ENCODE data around the gene NME7. TPM values are rescaled to one million over a fixed set of nuclear protein-coding genes. Genes with fewer than 3 reads are reported as not detected.

NME7 gene
- total and polyA plus RNA-seq, 2 experiments from 2014 or later = 39.1 to 48.5 TPM

DNA sequence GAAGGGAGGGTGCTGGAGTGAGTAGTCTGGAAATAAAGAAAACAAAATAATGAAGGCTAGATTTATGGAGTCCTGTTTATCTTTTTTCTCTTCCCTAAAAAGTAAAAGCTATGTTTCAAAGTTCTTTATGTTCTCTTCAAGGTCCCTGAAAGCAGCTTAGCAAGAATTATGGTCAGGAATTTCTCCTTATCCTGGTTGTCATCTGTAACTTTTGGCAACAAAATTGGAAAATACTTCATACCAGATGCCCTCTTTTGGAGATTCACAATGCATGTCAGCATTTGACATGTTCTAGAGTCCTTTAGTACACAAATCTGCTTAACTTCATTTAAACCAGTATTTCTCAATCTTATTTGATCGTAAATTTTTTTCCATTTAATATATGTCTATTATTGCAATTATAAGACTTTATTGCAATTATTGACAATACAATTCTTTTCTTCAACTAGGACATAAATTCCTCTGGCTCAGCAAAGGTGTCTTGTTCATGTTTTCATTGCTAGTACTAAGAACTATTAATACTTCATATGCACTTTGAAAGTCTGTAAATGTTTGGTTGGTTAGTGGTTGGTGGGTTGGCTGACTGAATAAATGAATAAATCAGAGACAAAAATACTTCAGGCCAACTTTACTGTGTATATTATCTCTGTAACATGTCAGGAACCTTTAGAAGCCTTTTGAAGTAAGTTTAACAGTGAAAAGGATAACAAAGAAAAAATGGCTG is 159.6 kb downstream of the NME7 start:
- Mint-ChIP-seq H3K9me3 (no peaks in the 10 kb centered on the region), H3K4me3 (no peak overlapping the region), H3K27me3 (ENCODE audit: insufficient read depth, low read depth, poor library complexity) (no peaks in the 10 kb centered on the region), H3K27ac (no peak overlapping the region), H3K36me3 (ENCODE audit: low read depth) (no peaks in the 10 kb centered on the region; the same call in 2 of the 3 replicates), H3K4me1 (peaks cover 4% of the 10 kb centered on the region; the same call in 2 of the 3 replicates)
- DNase-seq (ENCODE audit: low spot score) (no peak), ATAC-seq (no peak)
- Histone ChIP-seq H3F3A (replicated peaks; ENCODE audit: low read depth) (no peaks in the 10 kb centered on the region), H3K27me3 (ENCODE audit: insufficient read depth) (no peaks in the 10 kb centered on the region), H3K79me2 (replicated peaks; ENCODE audit: insufficient read depth) (no peaks in the 10 kb centered on the region), H4K20me1 (replicated peaks; ENCODE audit: insufficient read depth) (no peaks in the 10 kb centered on the region), H3K27ac (ENCODE audit: low read depth) (no peak overlapping the region), H3K4me1 (ENCODE audit: insufficient read depth) (no peaks in the 10 kb centered on the region; the same call in 1 of the 2 replicates), H3K4me2 (no peak overlapping the region), H3K4me3 (no peak overlapping the region), H3K9me2 (ENCODE audit: insufficient read depth) (no peaks in the 10 kb centered on the region; the same call in 1 of the 2 replicates), H2AFZ (no peak overlapping the region), H3K36me3 (ENCODE audit: insufficient read depth) (no peaks in the 10 kb centered on the region)
- TF ChIP-seq NANOG (IDR thresholded peaks at IDR 0.05; ENCODE audit: borderline replicate concordance) = no peak
- TF ChIP-seq, protein P1, sequence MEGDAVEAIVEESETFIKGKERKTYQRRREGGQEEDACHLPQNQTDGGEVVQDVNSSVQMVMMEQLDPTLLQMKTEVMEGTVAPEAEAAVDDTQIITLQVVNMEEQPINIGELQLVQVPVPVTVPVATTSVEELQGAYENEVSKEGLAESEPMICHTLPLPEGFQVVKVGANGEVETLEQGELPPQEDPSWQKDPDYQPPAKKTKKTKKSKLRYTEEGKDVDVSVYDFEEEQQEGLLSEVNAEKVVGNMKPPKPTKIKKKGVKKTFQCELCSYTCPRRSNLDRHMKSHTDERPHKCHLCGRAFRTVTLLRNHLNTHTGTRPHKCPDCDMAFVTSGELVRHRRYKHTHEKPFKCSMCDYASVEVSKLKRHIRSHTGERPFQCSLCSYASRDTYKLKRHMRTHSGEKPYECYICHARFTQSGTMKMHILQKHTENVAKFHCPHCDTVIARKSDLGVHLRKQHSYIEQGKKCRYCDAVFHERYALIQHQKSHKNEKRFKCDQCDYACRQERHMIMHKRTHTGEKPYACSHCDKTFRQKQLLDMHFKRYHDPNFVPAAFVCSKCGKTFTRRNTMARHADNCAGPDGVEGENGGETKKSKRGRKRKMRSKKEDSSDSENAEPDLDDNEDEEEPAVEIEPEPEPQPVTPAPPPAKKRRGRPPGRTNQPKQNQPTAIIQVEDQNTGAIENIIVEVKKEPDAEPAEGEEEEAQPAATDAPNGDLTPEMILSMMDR (conservative IDR thresholded peaks at IDR 0.05; ENCODE audit: low read depth in 2 of 2) = no peak
- no peak for TF ChIP-seq POLR2AphosphoS5 (IDR thresholded peaks at IDR 0.05; ENCODE audit: low read depth)
- no peak for TF ChIP-seq CREB1 (CRISPR knock-in tag; IDR thresholded peaks at IDR 0.05; ENCODE audit: low read depth)
- no peak for TF ChIP-seq ZNF331 (CRISPR knock-in tag; IDR thresholded peaks at IDR 0.05; ENCODE audit: low read depth)

DNA sequence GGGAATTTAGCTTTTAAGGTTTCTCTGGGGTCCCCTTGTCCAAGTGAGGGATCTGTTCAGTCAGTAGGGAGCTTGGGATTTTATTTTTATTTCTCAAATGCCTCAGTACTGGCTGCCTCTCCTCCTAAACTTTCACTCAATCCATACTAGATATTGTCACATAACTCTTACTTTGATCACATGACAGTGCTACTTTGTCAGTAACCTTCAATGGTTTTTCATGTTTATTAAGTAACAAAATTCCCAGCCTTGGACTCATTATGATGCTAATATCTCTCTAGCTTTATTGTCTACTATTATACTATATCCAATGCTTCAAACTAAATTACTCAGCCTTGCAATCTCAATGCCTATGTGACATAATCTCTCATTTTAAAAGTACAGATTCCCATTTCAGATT is 163.4 kb downstream of the NME7 start:
- Histone ChIP-seq H4K20me1 (replicated peaks; ENCODE audit: insufficient read depth) (no peaks in the 10 kb centered on the region), H3K27ac (ENCODE audit: low read depth) (no peak overlapping the region), H2AFZ (no peak overlapping the region), H3K9me2 (ENCODE audit: insufficient read depth) (peaks cover 9% of the 10 kb centered on the region; the same call in 1 of the 2 replicates), H3K27me3 (ENCODE audit: insufficient read depth) (no peaks in the 10 kb centered on the region), H3K4me1 (ENCODE audit: insufficient read depth) (no peaks in the 10 kb centered on the region; the same call in 1 of the 2 replicates), H3K4me3 (no peak overlapping the region), H3K4me2 (no peak overlapping the region), H3K36me3 (ENCODE audit: insufficient read depth) (no peaks in the 10 kb centered on the region), H3K79me2 (replicated peaks; ENCODE audit: insufficient read depth) (no peaks in the 10 kb centered on the region), H3F3A (replicated peaks; ENCODE audit: low read depth) (no peaks in the 10 kb centered on the region)
- Mint-ChIP-seq H3K4me3 (no peak overlapping the region), H3K27me3 (ENCODE audit: insufficient read depth, low read depth, poor library complexity) (no peaks in the 10 kb centered on the region), H3K27ac (no peak overlapping the region), H3K4me1 (peaks cover 13% of the 10 kb centered on the region), H3K36me3 (ENCODE audit: low read depth) (no peaks in the 10 kb centered on the region; the same call in 2 of the 3 replicates), H3K9me3 (no peaks in the 10 kb centered on the region)
- DNase-seq (ENCODE audit: low spot score) (no peak), ATAC-seq (no peak)
- TF ChIP-seq EZH2 (IDR thresholded peaks at IDR 0.05; ENCODE audit: low read depth, unreplicated experiment) (no peak), CREB1 (CRISPR knock-in tag; IDR thresholded peaks at IDR 0.05; ENCODE audit: low read depth) (no peak), POLR2AphosphoS5 (IDR thresholded peaks at IDR 0.05; ENCODE audit: low read depth) (no peak), JUNB (IDR thresholded peaks at IDR 0.05; ENCODE audit: unreplicated experiment) (no peak), NANOG (IDR thresholded peaks at IDR 0.05; ENCODE audit: borderline replicate concordance) (no peak), EZH2phosphoT487 (IDR thresholded peaks at IDR 0.05; ENCODE audit: unreplicated experiment) (no peak), ZNF331 (CRISPR knock-in tag; IDR thresholded peaks at IDR 0.05; ENCODE audit: low read depth) (no peak), ZNF114 (CRISPR knock-in tag; IDR thresholded peaks at IDR 0.05) (no peak)
- TF ChIP-seq, protein P2, sequence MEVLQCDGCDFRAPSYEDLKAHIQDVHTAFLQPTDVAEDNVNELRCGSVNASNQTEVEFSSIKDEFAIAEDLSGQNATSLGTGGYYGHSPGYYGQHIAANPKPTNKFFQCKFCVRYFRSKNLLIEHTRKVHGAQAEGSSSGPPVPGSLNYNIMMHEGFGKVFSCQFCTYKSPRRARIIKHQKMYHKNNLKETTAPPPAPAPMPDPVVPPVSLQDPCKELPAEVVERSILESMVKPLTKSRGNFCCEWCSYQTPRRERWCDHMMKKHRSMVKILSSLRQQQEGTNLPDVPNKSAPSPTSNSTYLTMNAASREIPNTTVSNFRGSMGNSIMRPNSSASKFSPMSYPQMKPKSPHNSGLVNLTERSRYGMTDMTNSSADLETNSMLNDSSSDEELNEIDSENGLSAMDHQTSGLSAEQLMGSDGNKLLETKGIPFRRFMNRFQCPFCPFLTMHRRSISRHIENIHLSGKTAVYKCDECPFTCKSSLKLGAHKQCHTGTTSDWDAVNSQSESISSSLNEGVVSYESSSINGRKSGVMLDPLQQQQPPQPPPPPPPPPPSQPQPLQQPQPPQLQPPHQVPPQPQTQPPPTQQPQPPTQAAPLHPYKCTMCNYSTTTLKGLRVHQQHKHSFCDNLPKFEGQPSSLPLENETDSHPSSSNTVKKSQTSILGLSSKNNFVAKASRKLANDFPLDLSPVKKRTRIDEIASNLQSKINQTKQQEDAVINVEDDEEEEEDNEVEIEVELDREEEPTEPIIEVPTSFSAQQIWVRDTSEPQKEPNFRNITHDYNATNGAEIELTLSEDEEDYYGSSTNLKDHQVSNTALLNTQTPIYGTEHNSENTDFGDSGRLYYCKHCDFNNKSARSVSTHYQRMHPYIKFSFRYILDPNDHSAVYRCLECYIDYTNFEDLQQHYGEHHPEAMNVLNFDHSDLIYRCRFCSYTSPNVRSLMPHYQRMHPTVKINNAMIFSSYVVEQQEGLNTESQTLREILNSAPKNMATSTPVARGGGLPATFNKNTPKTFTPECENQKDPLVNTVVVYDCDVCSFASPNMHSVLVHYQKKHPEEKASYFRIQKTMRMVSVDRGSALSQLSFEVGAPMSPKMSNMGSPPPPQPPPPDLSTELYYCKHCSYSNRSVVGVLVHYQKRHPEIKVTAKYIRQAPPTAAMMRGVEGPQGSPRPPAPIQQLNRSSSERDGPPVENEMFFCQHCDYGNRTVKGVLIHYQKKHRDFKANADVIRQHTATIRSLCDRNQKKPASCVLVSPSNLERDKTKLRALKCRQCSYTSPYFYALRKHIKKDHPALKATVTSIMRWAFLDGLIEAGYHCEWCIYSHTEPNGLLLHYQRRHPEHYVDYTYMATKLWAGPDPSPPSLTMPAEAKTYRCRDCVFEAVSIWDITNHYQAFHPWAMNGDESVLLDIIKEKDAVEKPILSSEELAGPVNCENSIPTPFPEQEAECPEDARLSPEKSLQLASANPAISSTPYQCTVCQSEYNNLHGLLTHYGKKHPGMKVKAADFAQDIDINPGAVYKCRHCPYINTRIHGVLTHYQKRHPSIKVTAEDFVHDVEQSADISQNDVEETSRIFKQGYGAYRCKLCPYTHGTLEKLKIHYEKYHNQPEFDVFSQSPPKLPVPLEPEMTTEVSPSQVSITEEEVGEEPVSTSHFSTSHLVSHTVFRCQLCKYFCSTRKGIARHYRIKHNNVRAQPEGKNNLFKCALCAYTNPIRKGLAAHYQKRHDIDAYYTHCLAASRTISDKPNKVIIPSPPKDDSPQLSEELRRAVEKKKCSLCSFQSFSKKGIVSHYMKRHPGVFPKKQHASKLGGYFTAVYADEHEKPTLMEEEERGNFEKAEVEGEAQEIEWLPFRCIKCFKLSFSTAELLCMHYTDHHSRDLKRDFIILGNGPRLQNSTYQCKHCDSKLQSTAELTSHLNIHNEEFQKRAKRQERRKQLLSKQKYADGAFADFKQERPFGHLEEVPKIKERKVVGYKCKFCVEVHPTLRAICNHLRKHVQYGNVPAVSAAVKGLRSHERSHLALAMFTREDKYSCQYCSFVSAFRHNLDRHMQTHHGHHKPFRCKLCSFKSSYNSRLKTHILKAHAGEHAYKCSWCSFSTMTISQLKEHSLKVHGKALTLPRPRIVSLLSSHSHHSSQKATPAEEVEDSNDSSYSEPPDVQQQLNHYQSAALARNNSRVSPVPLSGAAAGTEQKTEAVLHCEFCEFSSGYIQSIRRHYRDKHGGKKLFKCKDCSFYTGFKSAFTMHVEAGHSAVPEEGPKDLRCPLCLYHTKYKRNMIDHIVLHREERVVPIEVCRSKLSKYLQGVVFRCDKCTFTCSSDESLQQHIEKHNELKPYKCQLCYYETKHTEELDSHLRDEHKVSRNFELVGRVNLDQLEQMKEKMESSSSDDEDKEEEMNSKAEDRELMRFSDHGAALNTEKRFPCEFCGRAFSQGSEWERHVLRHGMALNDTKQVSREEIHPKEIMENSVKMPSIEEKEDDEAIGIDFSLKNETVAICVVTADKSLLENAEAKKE (CRISPR knock-in tag; IDR thresholded peaks at IDR 0.05) = no peak
- TF ChIP-seq, protein P1 (conservative IDR thresholded peaks at IDR 0.05; ENCODE audit: low read depth in 2 of 2) = no peak
